Mesothelial cell of epicardium (in vitro differentiated cells): ENCODE results near the gene IPO9. TPM values are rescaled to one million over a fixed set of nuclear protein-coding genes. Genes with fewer than 3 reads are reported as not detected.
"Not testable (repeated sequence)": the region's sequence is repeated elsewhere in the genome, so short reads cannot be mapped to it uniquely, and the experiment has no call there.

Experiments used
- DNase-seq, 2 experiments: peaks; one replicate each; pipeline ENCODE4 v3.0.0; 2021; ENCODE audit warnings: low spot score in 2 of 2; ENCODE audit not compliant: unreplicated experiment in 2 of 2
- H3K27ac Mint-ChIP-seq: 2 replicates; pipeline ENCODE4 v1.8.0; 2021; ENCODE audit warnings: mixed read lengths
- H3K27me3 Mint-ChIP-seq: 2 replicates; pipeline ENCODE4 v1.8.0; 2021; ENCODE audit warnings: low read depth, mixed read lengths
- H3K36me3 Mint-ChIP-seq: 2 replicates; pipeline ENCODE4 v1.8.0; 2021; ENCODE audit warnings: mixed read lengths
- H3K4me1 Mint-ChIP-seq: 2 replicates; pipeline ENCODE4 v1.8.0; 2021; ENCODE audit warnings: mixed read lengths
- H3K4me3 Mint-ChIP-seq: 2 replicates; pipeline ENCODE4 v1.8.0; 2021; ENCODE audit warnings: mild to moderate bottlenecking, moderate library complexity, mixed read lengths
- H3K9me3 Mint-ChIP-seq: 2 replicates; pipeline ENCODE4 v1.8.0; 2021; ENCODE audit warnings: mixed read lengths
- total RNA-seq: library from RNA; stranded (reverse); gene quantifications from 3 replicates; pipeline ENCODE4 v1.2.1, GENCODE V29; 2021
- TF ChIP-seq, protein P1 (sequence below): fragments of 200-600 bp; sonication (generic); IDR thresholded peaks from one replicate; pipeline ENCODE4 v1.5.0; 2021; ENCODE audit warnings: antibody characterized with exemption; ENCODE audit not compliant: unreplicated experiment

Gene IPO9
- total RNA-seq, 1 donor from 2014 or later: 87.8 TPM

DNA sequence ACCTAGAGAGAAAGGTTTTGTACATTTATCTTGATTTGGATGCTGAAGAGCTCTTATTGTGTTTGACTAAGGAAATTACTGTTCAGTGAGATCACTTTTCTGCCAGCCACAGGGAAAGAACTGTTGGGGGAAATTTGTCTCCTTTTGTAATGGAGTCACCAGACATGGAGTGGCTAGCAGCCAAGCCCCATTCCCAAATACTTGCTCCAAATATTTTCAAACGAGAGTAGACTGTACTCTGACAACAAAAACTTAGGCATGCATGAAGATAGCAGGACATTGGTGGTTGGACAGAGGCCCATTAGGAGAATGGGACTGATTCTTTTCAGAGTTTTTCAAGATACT is 21.1 kb downstream of the IPO9 start:
- H3K4me3 Mint-ChIP-seq: no peak overlapping the region
- H3K27me3 Mint-ChIP-seq: no peaks in the 10 kb centered on the region
- peak overlapping the region; percentile 81 for H3K27ac Mint-ChIP-seq
- peaks cover 11% of the 10 kb centered on the region for H3K4me1 Mint-ChIP-seq
- TF ChIP-seq, protein P1, sequence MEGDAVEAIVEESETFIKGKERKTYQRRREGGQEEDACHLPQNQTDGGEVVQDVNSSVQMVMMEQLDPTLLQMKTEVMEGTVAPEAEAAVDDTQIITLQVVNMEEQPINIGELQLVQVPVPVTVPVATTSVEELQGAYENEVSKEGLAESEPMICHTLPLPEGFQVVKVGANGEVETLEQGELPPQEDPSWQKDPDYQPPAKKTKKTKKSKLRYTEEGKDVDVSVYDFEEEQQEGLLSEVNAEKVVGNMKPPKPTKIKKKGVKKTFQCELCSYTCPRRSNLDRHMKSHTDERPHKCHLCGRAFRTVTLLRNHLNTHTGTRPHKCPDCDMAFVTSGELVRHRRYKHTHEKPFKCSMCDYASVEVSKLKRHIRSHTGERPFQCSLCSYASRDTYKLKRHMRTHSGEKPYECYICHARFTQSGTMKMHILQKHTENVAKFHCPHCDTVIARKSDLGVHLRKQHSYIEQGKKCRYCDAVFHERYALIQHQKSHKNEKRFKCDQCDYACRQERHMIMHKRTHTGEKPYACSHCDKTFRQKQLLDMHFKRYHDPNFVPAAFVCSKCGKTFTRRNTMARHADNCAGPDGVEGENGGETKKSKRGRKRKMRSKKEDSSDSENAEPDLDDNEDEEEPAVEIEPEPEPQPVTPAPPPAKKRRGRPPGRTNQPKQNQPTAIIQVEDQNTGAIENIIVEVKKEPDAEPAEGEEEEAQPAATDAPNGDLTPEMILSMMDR: no peak
- peaks cover 36% of the 10 kb centered on the region for H3K36me3 Mint-ChIP-seq
- DNase-seq: no peak
- H3K9me3 Mint-ChIP-seq: no peaks in the 10 kb centered on the region

DNA sequence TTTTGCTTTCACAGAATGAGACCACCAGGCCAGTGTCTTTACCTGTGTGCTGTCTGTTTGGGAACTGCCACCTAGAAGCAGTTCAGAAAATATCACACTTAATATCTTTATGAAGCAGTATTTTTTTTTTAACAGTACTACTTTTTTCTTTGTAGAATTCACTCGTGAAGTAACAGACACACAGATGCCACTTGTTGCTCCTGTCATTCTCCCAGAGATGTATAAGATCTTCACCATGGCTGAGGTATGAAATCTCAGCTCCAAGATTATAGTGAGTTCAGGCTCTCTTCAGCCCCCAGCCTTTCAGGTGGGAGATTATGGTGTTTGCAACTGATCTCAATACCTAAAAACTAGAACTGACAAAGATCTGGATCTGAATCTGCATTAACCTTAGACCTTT is 23.0 kb downstream of the IPO9 start:
- H3K27ac Mint-ChIP-seq: no peak overlapping the region
- H3K36me3 Mint-ChIP-seq: peaks cover 51% of the 10 kb centered on the region
- peaks cover 11% of the 10 kb centered on the region for H3K4me1 Mint-ChIP-seq

GRCh38 chr1:201856722-201857121 is 27.8 kb downstream of the IPO9 start:
- peaks cover 58% of the 10 kb centered on the region for H3K36me3 Mint-ChIP-seq
- not testable (repeated sequence) for H3K27ac Mint-ChIP-seq

More for the DNA sequence above, 23.0 kb downstream of the IPO9 start:
- no peaks in the 10 kb centered on the region for H3K27me3 Mint-ChIP-seq
- no peaks in the 10 kb centered on the region for H3K9me3 Mint-ChIP-seq
- TF ChIP-seq, protein P1: no peak
- no peak overlapping the region for H3K4me3 Mint-ChIP-seq
- no peak for DNase-seq

DNA sequence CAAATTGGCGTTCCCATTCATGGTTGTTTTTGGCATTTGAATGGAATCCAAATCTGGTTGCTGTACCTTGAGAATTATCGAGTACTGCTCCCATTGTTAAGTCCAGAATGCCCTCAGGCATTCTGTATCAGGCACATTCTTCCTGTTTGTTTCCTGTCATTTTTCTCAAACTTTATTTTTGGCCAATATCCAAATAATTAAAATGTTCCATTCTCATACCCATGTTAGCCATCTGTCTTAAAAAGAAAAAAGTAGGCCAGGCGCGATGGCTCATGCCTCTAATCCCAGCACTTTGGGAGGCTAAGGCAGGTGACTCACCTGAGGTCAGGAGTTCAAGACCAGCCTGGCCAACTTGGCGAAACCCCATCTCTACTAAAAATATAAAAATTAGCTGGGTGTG is 30.5 kb downstream of the IPO9 start:
- TF ChIP-seq, protein P1: no peak
- Mint-ChIP-seq H3K4me1 (no peaks in the 10 kb centered on the region), H3K27me3 (no peaks in the 10 kb centered on the region), H3K9me3 (no peaks in the 10 kb centered on the region), H3K4me3 (no peak overlapping the region), H3K36me3 (peaks cover 49% of the 10 kb centered on the region), H3K27ac (no peak overlapping the region)
- no peak for DNase-seq

More at GRCh38 chr1:201856722-201857121, 27.8 kb downstream of the IPO9 start:
- H3K9me3 Mint-ChIP-seq, H3K4me3 Mint-ChIP-seq, H3K27me3 Mint-ChIP-seq, H3K4me1 Mint-ChIP-seq, DNase-seq: not testable (repeated sequence)

GRCh38 chr1:201861448-201861847 is 32.5 kb downstream of the IPO9 start:
- Mint-ChIP-seq H3K9me3 (no peaks in the 10 kb centered on the region), H3K4me1 (no peaks in the 10 kb centered on the region), H3K27me3 (no peaks in the 10 kb centered on the region), H3K27ac (no peak overlapping the region), H3K4me3 (no peak overlapping the region), H3K36me3 (peaks cover 36% of the 10 kb centered on the region)
- no peak for DNase-seq
- TF ChIP-seq, protein P1: no peak

GRCh38 chr1:201870397-201870796 is 41.4 kb downstream of the IPO9 start:
- peaks cover 55% of the 10 kb centered on the region for H3K36me3 Mint-ChIP-seq
- H3K27ac Mint-ChIP-seq: no peak overlapping the region
- DNase-seq: no peak

More at GRCh38 chr1:201870397-201870796, 41.4 kb downstream of the IPO9 start:
- TF ChIP-seq, protein P1: no peak
- Mint-ChIP-seq H3K4me3 (no peak overlapping the region), H3K9me3 (no peaks in the 10 kb centered on the region), H3K4me1 (no peaks in the 10 kb centered on the region), H3K27me3 (no peaks in the 10 kb centered on the region)
